Endothelial cell (in vitro differentiated cells): ENCODE results near the gene KCNAB1. TPM values are rescaled to one million over a fixed set of nuclear protein-coding genes. Genes with fewer than 3 reads are reported as not detected.
A peak's percentile ranks its signal among the peaks of the same experiment; 100 is the strongest.

ENCODE experiments used
- DNase-seq: peaks from one replicate; pipeline ENCODE4 v3.0.0; 2021; ENCODE audit warnings: low spot score
- H3K27ac Mint-ChIP-seq: one replicate; pipeline ENCODE4 v1.8.0; 2021; ENCODE audit warnings: mixed read lengths, inconsistent platforms; ENCODE audit not compliant: unreplicated experiment
- H3K27me3 Mint-ChIP-seq: one replicate; pipeline ENCODE4 v1.8.0; 2021; ENCODE audit warnings: mild to moderate bottlenecking, moderate library complexity, mixed read lengths, inconsistent platforms; ENCODE audit not compliant: unreplicated experiment
- H3K36me3 Mint-ChIP-seq: one replicate; pipeline ENCODE4 v1.8.0; 2021; ENCODE audit warnings: mild to moderate bottlenecking, low read depth, mixed read lengths, inconsistent platforms; ENCODE audit not compliant: unreplicated experiment
- H3K4me1 Mint-ChIP-seq: one replicate; pipeline ENCODE4 v1.8.0; 2021; ENCODE audit warnings: mild to moderate bottlenecking, mixed read lengths, inconsistent platforms; ENCODE audit not compliant: unreplicated experiment
- H3K4me3 Mint-ChIP-seq: one replicate; pipeline ENCODE4 v1.8.0; 2021; ENCODE audit warnings: mild to moderate bottlenecking, mixed read lengths, inconsistent platforms; ENCODE audit not compliant: unreplicated experiment
- H3K9me3 Mint-ChIP-seq: one replicate; pipeline ENCODE4 v1.8.0; 2021; ENCODE audit warnings: mixed read lengths, inconsistent platforms; ENCODE audit not compliant: unreplicated experiment
- total RNA-seq: library from RNA; stranded (reverse); fragmentation: NEBNext Ultra II Directional; extraction: Animal tissue kit (Norgen Biotek cat#: 25700); gene quantifications from one replicate; pipeline ENCODE4 v1.2.1, GENCODE V29; 2021; ENCODE audit not compliant: unreplicated experiment
- TF ChIP-seq, protein P1 (sequence below): fragments of 200-600 bp; sonication (generic); IDR thresholded peaks from one replicate; pipeline ENCODE4 v1.5.0; 2021; ENCODE audit warnings: antibody characterized with exemption; ENCODE audit not compliant: unreplicated experiment

Gene KCNAB1
- total RNA-seq, 1 donor from 2014 or later: not detected

DNA sequence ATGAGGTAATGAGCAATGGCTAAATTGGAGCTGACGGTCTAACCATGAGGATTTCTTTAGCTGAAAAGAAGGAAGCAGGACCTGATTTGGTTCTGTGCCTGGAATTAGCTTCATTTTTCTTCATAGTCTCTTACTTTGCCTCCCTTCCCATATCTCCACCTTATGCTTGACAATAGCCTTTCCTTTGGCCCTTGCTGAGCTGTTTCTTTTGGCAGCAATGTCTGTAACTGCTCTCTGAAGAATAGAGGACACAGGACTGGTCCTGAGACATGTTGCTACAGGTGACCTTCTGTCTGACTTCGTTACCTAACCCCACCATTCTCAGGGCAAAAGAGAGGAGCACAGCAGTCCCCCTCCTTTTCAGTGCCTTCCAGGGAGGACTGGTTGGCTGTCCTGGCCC, 312.2 kb downstream of the KCNAB1 start:
- TF ChIP-seq, protein P1, sequence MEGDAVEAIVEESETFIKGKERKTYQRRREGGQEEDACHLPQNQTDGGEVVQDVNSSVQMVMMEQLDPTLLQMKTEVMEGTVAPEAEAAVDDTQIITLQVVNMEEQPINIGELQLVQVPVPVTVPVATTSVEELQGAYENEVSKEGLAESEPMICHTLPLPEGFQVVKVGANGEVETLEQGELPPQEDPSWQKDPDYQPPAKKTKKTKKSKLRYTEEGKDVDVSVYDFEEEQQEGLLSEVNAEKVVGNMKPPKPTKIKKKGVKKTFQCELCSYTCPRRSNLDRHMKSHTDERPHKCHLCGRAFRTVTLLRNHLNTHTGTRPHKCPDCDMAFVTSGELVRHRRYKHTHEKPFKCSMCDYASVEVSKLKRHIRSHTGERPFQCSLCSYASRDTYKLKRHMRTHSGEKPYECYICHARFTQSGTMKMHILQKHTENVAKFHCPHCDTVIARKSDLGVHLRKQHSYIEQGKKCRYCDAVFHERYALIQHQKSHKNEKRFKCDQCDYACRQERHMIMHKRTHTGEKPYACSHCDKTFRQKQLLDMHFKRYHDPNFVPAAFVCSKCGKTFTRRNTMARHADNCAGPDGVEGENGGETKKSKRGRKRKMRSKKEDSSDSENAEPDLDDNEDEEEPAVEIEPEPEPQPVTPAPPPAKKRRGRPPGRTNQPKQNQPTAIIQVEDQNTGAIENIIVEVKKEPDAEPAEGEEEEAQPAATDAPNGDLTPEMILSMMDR: no peak
- H3K27me3 Mint-ChIP-seq: peaks cover 1% of the 10 kb centered on the region
- no peak for DNase-seq
- H3K36me3 Mint-ChIP-seq: no peaks in the 10 kb centered on the region
- no peaks in the 10 kb centered on the region for H3K9me3 Mint-ChIP-seq
- H3K4me3 Mint-ChIP-seq: no peak overlapping the region
- H3K27ac Mint-ChIP-seq: no peak overlapping the region
- peaks cover 10% of the 10 kb centered on the region for H3K4me1 Mint-ChIP-seq

DNA sequence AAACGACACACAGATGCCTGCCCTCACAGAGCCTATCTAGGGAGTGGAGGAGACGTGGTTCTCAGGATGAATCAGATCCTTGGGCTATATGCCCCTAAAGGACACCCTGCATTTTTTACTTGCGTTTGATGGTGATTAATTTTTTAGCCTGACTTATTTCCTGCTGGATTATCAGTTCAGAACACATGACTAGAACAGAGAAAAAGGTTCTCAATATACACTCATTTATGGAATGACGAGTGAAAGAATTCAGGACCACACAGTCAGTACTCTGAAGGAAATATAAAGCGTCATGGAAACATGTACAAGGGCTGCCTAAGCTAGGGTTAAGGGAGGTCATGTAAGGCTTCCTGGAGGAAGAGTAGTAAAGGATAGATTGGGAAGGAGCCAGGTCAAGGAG, 312.8 kb downstream of the KCNAB1 start:
- DNase-seq: no peak
- TF ChIP-seq, protein P1: no peak
- no peak overlapping the region for H3K4me3 Mint-ChIP-seq
- no peaks in the 10 kb centered on the region for H3K9me3 Mint-ChIP-seq
- H3K27me3 Mint-ChIP-seq: peaks cover 1% of the 10 kb centered on the region
- H3K27ac Mint-ChIP-seq: no peak overlapping the region
- H3K36me3 Mint-ChIP-seq: no peaks in the 10 kb centered on the region
- H3K4me1 Mint-ChIP-seq: peaks cover 10% of the 10 kb centered on the region

DNA sequence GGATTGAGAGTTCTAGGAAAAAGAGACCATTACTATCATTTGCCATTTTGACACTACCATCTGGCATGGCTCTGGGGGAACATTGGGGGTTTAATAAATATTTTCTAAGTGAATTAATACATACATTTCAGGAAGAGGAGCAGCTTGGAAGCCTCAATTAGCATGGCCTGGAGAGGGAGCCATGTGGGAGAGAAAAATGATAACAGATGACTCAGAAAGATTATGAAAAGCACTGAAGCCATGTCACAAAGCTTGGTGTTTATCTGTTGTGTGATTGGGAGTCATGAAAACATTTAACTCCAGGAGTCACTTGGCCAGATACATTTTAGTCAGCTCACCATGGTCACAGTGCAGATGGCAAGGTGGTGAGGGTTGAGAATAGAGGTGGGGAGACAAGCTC, 313.5 kb downstream of the KCNAB1 start:
- DNase-seq: no peak
- TF ChIP-seq, protein P1: no peak
- Mint-ChIP-seq H3K9me3 (no peaks in the 10 kb centered on the region), H3K4me3 (no peak overlapping the region), H3K27ac (no peak overlapping the region), H3K27me3 (peaks cover 1% of the 10 kb centered on the region), H3K36me3 (no peaks in the 10 kb centered on the region), H3K4me1 (peaks cover 10% of the 10 kb centered on the region)

DNA sequence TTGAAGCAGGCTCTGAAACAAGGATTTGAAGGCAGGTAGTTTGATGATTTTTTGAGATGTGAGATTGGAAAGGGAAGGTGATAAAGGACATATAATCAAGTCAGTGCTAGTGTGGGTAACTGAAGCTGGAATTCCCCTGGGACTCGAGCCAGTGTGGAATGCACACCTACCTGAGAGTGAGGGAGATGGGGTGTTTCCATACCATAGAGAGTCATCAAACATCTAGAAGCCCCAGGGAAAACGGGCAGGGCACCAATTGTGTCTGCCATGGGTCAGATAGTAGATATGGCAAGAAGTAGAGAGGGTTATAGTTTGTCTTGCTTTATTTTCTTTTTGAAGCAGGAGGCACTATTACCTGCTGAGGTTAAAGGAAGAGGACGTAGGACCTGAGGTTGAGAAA, 314.5 kb downstream of the KCNAB1 start:
- Mint-ChIP-seq H3K4me1 (peaks cover 10% of the 10 kb centered on the region), H3K27ac (no peak overlapping the region), H3K36me3 (no peaks in the 10 kb centered on the region), H3K27me3 (peaks cover 1% of the 10 kb centered on the region), H3K9me3 (no peaks in the 10 kb centered on the region), H3K4me3 (no peak overlapping the region)
- no peak for DNase-seq
- TF ChIP-seq, protein P1: no peak

DNA sequence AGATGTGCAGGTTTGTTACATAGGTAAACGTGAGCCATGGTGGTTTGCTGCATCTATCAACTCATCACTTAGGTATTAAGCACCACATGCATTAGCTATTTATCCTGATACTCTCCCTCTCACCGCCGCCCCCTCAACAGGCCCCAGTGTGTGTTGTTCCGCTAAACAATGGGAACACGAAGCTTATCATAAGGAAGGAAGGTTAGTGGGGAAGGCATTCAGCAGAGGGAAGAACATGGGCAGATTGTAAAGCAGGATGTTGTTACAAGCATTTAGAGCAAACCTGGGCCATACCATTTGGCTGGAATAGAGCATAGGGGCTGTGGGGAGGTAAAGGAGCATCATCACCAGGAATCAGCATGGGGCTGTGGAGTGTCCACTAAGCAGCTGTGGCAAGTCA, 322.7 kb downstream of the KCNAB1 start:
- TF ChIP-seq, protein P1: no peak

More for the DNA sequence above, 322.7 kb downstream of the KCNAB1 start:
- Mint-ChIP-seq H3K4me1 (peaks cover 25% of the 10 kb centered on the region), H3K4me3 (peak overlapping the region; percentile 57), H3K9me3 (no peaks in the 10 kb centered on the region), H3K36me3 (no peaks in the 10 kb centered on the region), H3K27ac (peak overlapping the region; percentile 74), H3K27me3 (no peaks in the 10 kb centered on the region)
- DNase-seq: peak; percentile 9
